ENCODE data around the gene DEAF1. TPM values are rescaled to one million over a fixed set of nuclear protein-coding genes. Genes with fewer than 3 reads are reported as not detected.
"Not testable (repeated sequence)": the region's sequence is repeated elsewhere in the genome, so short reads cannot be mapped to it uniquely, and the experiment has no call there.

The DEAF1 gene, protein sequence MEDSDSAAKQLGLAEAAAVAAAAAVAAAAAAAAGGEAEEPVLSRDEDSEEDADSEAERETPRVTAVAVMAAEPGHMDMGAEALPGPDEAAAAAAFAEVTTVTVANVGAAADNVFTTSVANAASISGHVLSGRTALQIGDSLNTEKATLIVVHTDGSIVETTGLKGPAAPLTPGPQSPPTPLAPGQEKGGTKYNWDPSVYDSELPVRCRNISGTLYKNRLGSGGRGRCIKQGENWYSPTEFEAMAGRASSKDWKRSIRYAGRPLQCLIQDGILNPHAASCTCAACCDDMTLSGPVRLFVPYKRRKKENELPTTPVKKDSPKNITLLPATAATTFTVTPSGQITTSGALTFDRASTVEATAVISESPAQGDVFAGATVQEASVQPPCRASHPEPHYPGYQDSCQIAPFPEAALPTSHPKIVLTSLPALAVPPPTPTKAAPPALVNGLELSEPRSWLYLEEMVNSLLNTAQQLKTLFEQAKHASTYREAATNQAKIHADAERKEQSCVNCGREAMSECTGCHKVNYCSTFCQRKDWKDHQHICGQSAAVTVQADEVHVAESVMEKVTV
- 10 to 100 TPM; 11.3 to 17.9 (median 14.0) TPM for total RNA-seq
- long read RNA-seq, partial matches to known transcripts: 0 of 1 reads
- long read RNA-seq, other reads (novel, unspliced or antisense): 1 of 1 reads

DNA sequence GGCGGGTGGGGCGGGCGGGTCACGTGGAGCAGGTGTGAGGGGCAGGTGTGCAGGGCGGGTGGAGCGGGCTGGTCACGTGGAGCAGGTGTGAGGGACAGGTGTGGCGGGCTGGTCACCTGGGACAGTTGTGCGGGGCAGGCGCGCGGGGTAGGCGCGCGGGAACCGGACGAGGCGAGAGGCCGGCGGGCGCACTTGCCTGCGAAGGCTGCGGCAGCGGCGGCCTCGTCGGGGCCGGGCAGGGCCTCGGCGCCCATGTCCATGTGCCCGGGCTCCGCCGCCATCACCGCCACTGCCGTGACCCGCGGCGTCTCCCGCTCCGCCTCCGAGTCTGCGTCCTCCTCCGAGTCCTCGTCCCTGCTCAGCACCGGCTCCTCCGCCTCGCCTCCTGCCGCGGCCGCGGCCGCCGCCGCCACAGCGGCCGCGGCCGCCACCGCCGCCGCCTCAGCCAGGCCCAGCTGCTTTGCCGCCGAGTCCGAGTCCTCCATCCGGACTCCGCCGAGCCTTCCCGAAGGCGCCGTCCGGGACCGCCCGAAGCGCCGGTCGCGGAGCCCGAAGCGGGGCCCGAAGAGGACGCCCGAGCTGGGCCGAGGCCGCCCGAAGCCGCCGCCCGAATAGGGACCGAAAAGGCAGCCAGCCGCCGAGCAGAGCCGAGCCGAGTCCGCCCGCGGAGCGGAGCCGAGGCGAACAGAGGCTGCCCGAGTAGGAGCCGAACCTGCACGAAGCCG, at the start of gene DEAF1:
Gene DEAF1, minus strand, starts transcription at position 660 of the 725 bp plus-strand sequence. Its CDS starts 175 bp downstream, at position 485.
- H3K4me3 ChIP-seq: peak within 1 kb of the TSS; percentile 91 to 97 (median 95)
- no peaks in the 10 kb centered on the region for H3K27me3 ChIP-seq
- peak within 1 kb of the TSS; percentile 99 to 100 (median 100) for H3K27ac ChIP-seq
- WGBS (ENCODE audit: insufficient coverage, low coverage, low lambda C conversion rate, missing lambda C conversion rate): 0% methylated on average over 11 of the region's 103 CpGs
- no peaks in the 10 kb centered on the region for H3K9me3 ChIP-seq
- ATAC-seq (peak; percentile 84 to 88 (median 87)), DNase-seq (peak; percentile 98)
- peaks cover 0 to 13% (median 3%) of the 10 kb centered on the region in 4 donors for H3K4me1 ChIP-seq
- H3K36me3 ChIP-seq: peaks cover 0 to under 1% (median 0%) of the 10 kb centered on the region in 4 donors
- no peak for TF ChIP-seq CTCF (IDR thresholded peaks at IDR 0.05)
- intact Hi-C loops (cut with DNase I): no loop called here

DNA sequence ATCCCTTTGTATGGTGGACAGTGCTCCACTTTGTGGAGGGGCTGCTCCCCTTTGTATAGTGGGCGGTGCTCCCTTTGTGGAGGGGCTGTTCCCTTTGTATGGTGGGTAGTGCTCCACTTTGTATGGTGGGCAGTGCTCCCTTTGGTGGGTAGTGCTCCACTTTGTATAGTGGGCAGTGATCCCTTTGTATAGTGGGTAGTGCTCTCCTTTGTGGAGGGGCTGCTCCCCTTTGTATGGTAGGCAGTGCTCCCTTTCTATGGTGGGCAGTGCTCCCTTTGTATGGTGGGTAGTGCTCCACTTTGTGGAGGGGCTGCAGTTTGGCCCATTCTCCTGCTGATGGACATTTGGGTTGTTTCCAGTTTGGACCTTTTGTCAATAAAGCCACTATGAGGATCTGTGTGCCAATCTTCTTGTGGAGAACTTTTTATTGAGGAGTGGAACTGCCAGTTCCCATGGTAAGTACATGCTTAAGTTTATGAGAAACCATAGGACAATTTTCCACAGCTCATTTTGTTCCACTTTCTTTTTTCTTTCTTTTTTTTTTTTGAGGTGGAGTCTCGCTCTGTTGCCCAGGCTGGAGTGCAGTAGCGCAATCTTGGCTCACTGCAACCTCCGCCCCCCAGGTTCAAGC, 47.7 kb upstream of the DEAF1 start:
- intact Hi-C loops (cut with DNase I): no loop called here
- no peak overlapping the region for H3K27ac ChIP-seq
- TF ChIP-seq CTCF (IDR thresholded peaks at IDR 0.05) (no peak), POLR2A (IDR thresholded peaks at IDR 0.05) (no peak)
- no peaks in the 10 kb centered on the region for H3K9me3 ChIP-seq
- WGBS (ENCODE audit: insufficient coverage, low coverage, low lambda C conversion rate, missing lambda C conversion rate): 80% methylated on average over 2 of the region's 4 CpGs
- H3K36me3 ChIP-seq: no peaks in the 10 kb centered on the region
- DNase-seq (no peak), ATAC-seq (no peak)
- H3K4me1 ChIP-seq: no peaks in the 10 kb centered on the region
- H3K4me3 ChIP-seq: no peak overlapping the region
- no peaks in the 10 kb centered on the region for H3K27me3 ChIP-seq

- WGBS (ENCODE audit: insufficient coverage, low coverage, low lambda C conversion rate, missing lambda C conversion rate): no CpG with 5 or more reads among the region's 3 CpGs
- no peaks in the 10 kb centered on the region for H3K27me3 ChIP-seq
- DNase-seq (no peak), ATAC-seq (no peak)
- H3K9me3 ChIP-seq: no peaks in the 10 kb centered on the region
- H3K4me3 ChIP-seq: no peak overlapping the region
- H3K4me1 ChIP-seq: no peaks in the 10 kb centered on the region
- no peaks in the 10 kb centered on the region for H3K36me3 ChIP-seq
- intact Hi-C loops (cut with DNase I): no loop called here
- TF ChIP-seq CTCF (IDR thresholded peaks at IDR 0.05): no peak
- TF ChIP-seq POLR2A (IDR thresholded peaks at IDR 0.05): no peak
- H3K27ac ChIP-seq: no peak overlapping the region
Observed at GRCh38 chr11:742156-742546, 47.1 kb upstream of the DEAF1 start.

DNA sequence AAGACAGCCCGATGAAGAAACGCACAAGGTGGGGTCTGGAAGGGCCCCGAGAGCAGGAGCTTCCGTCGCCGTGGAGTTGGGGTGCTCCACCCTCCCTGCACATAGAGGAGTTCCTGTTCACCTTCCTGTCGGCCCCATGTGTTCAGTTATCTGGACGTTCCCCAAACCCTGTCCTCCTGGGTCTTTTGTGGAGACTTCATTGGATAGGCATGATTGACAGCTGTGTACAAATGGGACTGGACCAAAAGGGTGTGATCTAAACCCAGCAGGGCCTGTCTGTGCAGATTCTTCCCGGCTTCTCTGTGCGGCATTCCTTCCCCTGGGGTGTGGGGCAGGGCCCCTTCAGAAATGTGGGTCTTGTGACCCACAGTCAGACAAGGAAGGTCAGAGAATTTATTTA, 42.9 kb upstream of the DEAF1 start:
- intact Hi-C loops (cut with DNase I); H3K36me3 ChIP-seq; DNase-seq; H3K4me3 ChIP-seq; H3K27me3 ChIP-seq; H3K4me1 ChIP-seq; H3K9me3 ChIP-seq; H3K27ac ChIP-seq: not testable (repeated sequence)
- ATAC-seq: peak in 1 of 4 donors; percentile 29
- whole genome bisulfite sequencing (ENCODE audit: insufficient coverage, low coverage, low lambda C conversion rate, missing lambda C conversion rate): 60% methylated on average over 2 of the region's 10 CpGs

Data from right lobe of liver (tissue), 6 donors.